GM23338 (cell line): ENCODE measurements around the gene COX10. TPM values are rescaled to one million over a fixed set of nuclear protein-coding genes. Genes with fewer than 3 reads are reported as not detected.

ENCODE experiments used
- ATAC-seq: fragments of 200-7000 bp; cut with Tn5 transposase; 3 replicates; pipeline ENCODE4 v1.9.1; 2020
- DNase-seq: peaks from one replicate; pipeline ENCODE4 v3.0.0-alpha.2; 2015; ENCODE audit warnings: low spot score
- H2AFZ ChIP-seq: fragments of 200-600 bp; sonication (generic); 2 replicates; pipeline ENCODE4 v1.8.0; 2016; ENCODE audit warnings: antibody characterized with exemption, mild to moderate bottlenecking, moderate library complexity
- H3F3A ChIP-seq: fragments of 200-600 bp; sonication (generic); replicated peaks from 2 replicates; pipeline ENCODE4 v1.8.0; 2017; ENCODE audit warnings: antibody characterized with exemption, mixed run types, low read depth
- H3K27ac ChIP-seq: fragments of 200-600 bp; sonication (generic); 2 replicates; pipeline ENCODE4 v1.6.1; 2016; ENCODE audit warnings: low read depth
- H3K27me3 ChIP-seq: fragments of 200-600 bp; sonication (generic); 2 replicates; pipeline ENCODE4 v1.8.0; 2016; ENCODE audit warnings: mild to moderate bottlenecking, mixed run types, moderate library complexity; ENCODE audit not compliant: insufficient read depth
- H3K36me3 ChIP-seq: fragments of 200-600 bp; sonication (generic); 2 replicates; pipeline ENCODE4 v1.8.0; 2016; ENCODE audit warnings: mild to moderate bottlenecking; ENCODE audit not compliant: insufficient read depth
- H3K4me1 ChIP-seq: fragments of 200-600 bp; sonication (generic); 2 replicates; pipeline ENCODE4 v1.8.0; 2016; ENCODE audit warnings: mild to moderate bottlenecking, moderate library complexity; ENCODE audit not compliant: insufficient read depth
- H3K4me2 ChIP-seq: fragments of 200-600 bp; sonication (generic); 2 replicates; pipeline ENCODE4 v1.7.1; 2017; ENCODE audit warnings: mixed run types
- H3K4me3 ChIP-seq: fragments of 200-600 bp; sonication (generic); 2 replicates; pipeline ENCODE4 v1.6.1; 2016; ENCODE audit warnings: mixed run types
- H3K79me2 ChIP-seq: fragments of 200-600 bp; sonication (generic); replicated peaks from 2 replicates; pipeline ENCODE4 v1.8.0; 2017; ENCODE audit warnings: mild to moderate bottlenecking; ENCODE audit not compliant: insufficient read depth
- H3K9me2 ChIP-seq: fragments of 200-600 bp; sonication (generic); 2 replicates; pipeline ENCODE4 v1.8.0; 2017; ENCODE audit not compliant: insufficient read depth
- H4K20me1 ChIP-seq: fragments of 200-600 bp; sonication (generic); replicated peaks from 2 replicates; pipeline ENCODE4 v1.8.0; 2017; ENCODE audit warnings: mild to moderate bottlenecking; ENCODE audit not compliant: insufficient read depth
- H3K27ac Mint-ChIP-seq: 2 replicates; pipeline ENCODE4 v1.8.0; 2020; ENCODE audit warnings: inconsistent platforms, mild to moderate bottlenecking, moderate library complexity, mixed read lengths
- H3K27me3 Mint-ChIP-seq: 3 replicates; pipeline ENCODE4 v1.8.0; 2022; ENCODE audit warnings: low read depth, mild to moderate bottlenecking, moderate library complexity, mixed read lengths, inconsistent platforms; ENCODE audit not compliant: insufficient read depth, poor library complexity
- H3K36me3 Mint-ChIP-seq: 3 replicates; pipeline ENCODE4 v1.8.0; 2021; ENCODE audit warnings: low read depth, mild to moderate bottlenecking, inconsistent platforms, moderate library complexity, mixed read lengths
- H3K4me1 Mint-ChIP-seq: 3 replicates; pipeline ENCODE4 v1.8.0; 2020; ENCODE audit warnings: mild to moderate bottlenecking, inconsistent platforms, mixed read lengths
- H3K4me3 Mint-ChIP-seq: 3 replicates; pipeline ENCODE4 v1.8.0; 2021; ENCODE audit warnings: moderate library complexity, mild to moderate bottlenecking, inconsistent platforms, mixed read lengths
- H3K9me3 Mint-ChIP-seq: 3 replicates; pipeline ENCODE4 v1.8.0; 2020; ENCODE audit warnings: moderate library complexity, mild to moderate bottlenecking, inconsistent platforms, mixed read lengths
- ETS1 ChIP-seq: IDR thresholded peaks from 2 replicates; pipeline ENCODE4 v1.6.1; 2016; ENCODE audit warnings: antibody characterized with exemption
- EZH2 ChIP-seq: fragments of 200-600 bp; sonication (generic); IDR thresholded peaks from one replicate; pipeline ENCODE4 v1.8.0; 2017; ENCODE audit warnings: antibody characterized with exemption, mild to moderate bottlenecking, low read depth; ENCODE audit not compliant: unreplicated experiment
- JUNB ChIP-seq: IDR thresholded peaks from one replicate; pipeline ENCODE4 v1.6.1; 2016; ENCODE audit warnings: antibody characterized with exemption; ENCODE audit not compliant: unreplicated experiment
- POLR2AphosphoS5 ChIP-seq: IDR thresholded peaks from 2 replicates; pipeline ENCODE4 v1.6.1; 2016; ENCODE audit warnings: antibody characterized with exemption, low read depth
- STAT1 ChIP-seq: IDR thresholded peaks from one replicate; pipeline ENCODE4 v1.6.1; 2016; ENCODE audit warnings: antibody characterized with exemption; ENCODE audit not compliant: unreplicated experiment
- ZNF331 ChIP-seq: fragments of 250-450 bp; sonication (Bioruptor Pico); IDR thresholded peaks from 2 replicates; pipeline ENCODE4 v1.5.0; 2020; ENCODE audit warnings: low read depth, mild to moderate bottlenecking, moderate library complexity
- ZNF462 ChIP-seq: fragments of 250-450 bp; sonication (Bioruptor Pico); IDR thresholded peaks from 2 replicates; pipeline ENCODE4 v1.5.0; 2020; ENCODE audit warnings: mild to moderate bottlenecking, moderate library complexity
- polyA plus RNA-seq: library from polyadenylated mRNA; unstranded; fragments of >200 nt; fragmentation: Nextera tagmentation; extraction: Ambion mirVana; gene quantifications from 2 replicates; pipeline ENCODE4 v1.2.1, GENCODE V29; 2016
- total RNA-seq: library from RNA; depleted of rRNA; stranded (reverse); fragments of >200 nt; shearing (Covaris generic); gene quantifications from 2 replicates; pipeline ENCODE4 v1.2.3, GENCODE V29; 2014
- TF ChIP-seq, protein P1 (sequence below), 2 experiments: fragments of 200-600 bp in 1 of 2; sonication (generic) in 1 of 2; conservative IDR thresholded peaks; 2 replicates each; pipeline versions ENCODE4 v1.5.1 to v1.6.1; 2016 to 2017; ENCODE audit warnings: antibody characterized with exemption in 2 of 2, low read depth in 2 of 2, mild to moderate bottlenecking in 2 of 2, moderate library complexity in 1 of 2
- TF ChIP-seq, protein P2 (sequence below): IDR thresholded peaks from one replicate; pipeline ENCODE4 v1.6.1; 2018; ENCODE audit warnings: antibody characterized with exemption; ENCODE audit not compliant: unreplicated experiment

The COX10 gene
- total and polyA plus RNA-seq, 2 experiments from 2014 or later, result 25.7 to 46.6 TPM

DNA sequence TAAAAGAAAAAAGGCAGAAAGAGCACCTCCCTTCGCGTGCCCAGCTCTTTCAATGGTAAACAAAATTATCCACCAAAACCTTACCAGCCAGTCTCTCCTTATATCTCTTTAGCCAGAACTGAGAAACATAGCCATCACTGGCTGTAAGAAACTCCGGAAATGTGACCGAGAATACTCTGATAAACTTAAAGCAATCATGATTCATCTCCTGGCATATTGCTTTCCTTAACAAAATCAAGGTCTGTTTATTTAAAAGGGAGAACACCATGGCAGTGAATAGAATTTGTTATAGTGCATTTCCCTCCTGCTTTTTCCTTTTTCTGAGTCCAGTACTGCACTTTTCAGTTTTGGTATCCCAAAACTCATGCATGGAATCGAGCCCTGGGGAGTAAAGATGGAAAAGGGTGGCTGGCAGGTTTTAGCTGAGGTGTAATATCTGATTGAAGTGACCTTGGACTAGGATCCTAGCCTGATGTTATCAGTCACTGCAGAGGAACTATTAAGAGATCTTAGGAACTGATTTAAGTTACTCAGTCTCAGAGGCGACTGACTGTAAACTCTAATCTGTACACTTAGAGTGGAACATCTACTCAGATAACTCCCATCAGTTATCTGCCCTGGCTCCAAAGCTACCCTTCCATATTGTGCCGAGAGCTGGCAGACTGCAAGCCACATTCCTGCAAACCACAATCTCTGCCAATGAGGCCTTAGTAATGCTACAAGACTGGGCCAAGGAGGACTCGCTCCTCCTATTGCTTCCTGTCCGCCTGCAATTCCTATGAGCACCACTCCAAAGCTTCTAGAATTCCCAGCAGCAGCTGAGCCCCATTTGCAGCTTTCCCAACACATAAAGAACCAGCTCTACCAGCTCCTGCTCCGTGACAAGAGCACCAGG, 7.4 kb upstream of the COX10 start (continued):
- TF ChIP-seq ETS1, result no peak
- TF ChIP-seq, protein P1, sequence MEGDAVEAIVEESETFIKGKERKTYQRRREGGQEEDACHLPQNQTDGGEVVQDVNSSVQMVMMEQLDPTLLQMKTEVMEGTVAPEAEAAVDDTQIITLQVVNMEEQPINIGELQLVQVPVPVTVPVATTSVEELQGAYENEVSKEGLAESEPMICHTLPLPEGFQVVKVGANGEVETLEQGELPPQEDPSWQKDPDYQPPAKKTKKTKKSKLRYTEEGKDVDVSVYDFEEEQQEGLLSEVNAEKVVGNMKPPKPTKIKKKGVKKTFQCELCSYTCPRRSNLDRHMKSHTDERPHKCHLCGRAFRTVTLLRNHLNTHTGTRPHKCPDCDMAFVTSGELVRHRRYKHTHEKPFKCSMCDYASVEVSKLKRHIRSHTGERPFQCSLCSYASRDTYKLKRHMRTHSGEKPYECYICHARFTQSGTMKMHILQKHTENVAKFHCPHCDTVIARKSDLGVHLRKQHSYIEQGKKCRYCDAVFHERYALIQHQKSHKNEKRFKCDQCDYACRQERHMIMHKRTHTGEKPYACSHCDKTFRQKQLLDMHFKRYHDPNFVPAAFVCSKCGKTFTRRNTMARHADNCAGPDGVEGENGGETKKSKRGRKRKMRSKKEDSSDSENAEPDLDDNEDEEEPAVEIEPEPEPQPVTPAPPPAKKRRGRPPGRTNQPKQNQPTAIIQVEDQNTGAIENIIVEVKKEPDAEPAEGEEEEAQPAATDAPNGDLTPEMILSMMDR (conservative IDR thresholded peaks at IDR 0.05; ENCODE audit: low read depth in 2 of 2), result no peak

DNA sequence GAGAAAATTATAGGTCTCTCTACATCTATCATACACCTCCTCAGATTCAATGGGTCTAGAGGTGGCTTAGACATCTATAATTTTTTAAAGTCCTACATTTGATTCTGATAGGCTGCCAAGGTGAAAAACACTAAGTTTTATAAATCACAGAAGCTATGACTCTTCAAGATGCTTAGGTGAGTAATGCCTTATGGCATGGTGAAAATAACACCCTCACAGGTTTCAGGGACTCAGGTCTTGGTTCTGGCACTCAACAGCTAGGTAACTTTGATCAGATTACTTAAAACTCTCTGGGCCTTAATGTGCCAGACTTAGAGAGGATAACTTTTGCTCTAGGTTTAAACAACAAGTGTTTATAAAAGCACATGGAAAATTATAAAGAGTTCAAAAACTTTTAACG, 2.0 kb upstream of the COX10 start:
- H2AFZ ChIP-seq, result no peak overlapping the region
- H3K4me1 Mint-ChIP-seq, result peaks cover 12% of the 10 kb centered on the region
- TF ChIP-seq STAT1 (no peak), JUNB (no peak), POLR2AphosphoS5 (no peak), ZNF331 (CRISPR knock-in tag) (no peak), ZNF462 (CRISPR knock-in tag) (no peak), ETS1 (no peak), EZH2 (no peak)
- TF ChIP-seq, protein P2, sequence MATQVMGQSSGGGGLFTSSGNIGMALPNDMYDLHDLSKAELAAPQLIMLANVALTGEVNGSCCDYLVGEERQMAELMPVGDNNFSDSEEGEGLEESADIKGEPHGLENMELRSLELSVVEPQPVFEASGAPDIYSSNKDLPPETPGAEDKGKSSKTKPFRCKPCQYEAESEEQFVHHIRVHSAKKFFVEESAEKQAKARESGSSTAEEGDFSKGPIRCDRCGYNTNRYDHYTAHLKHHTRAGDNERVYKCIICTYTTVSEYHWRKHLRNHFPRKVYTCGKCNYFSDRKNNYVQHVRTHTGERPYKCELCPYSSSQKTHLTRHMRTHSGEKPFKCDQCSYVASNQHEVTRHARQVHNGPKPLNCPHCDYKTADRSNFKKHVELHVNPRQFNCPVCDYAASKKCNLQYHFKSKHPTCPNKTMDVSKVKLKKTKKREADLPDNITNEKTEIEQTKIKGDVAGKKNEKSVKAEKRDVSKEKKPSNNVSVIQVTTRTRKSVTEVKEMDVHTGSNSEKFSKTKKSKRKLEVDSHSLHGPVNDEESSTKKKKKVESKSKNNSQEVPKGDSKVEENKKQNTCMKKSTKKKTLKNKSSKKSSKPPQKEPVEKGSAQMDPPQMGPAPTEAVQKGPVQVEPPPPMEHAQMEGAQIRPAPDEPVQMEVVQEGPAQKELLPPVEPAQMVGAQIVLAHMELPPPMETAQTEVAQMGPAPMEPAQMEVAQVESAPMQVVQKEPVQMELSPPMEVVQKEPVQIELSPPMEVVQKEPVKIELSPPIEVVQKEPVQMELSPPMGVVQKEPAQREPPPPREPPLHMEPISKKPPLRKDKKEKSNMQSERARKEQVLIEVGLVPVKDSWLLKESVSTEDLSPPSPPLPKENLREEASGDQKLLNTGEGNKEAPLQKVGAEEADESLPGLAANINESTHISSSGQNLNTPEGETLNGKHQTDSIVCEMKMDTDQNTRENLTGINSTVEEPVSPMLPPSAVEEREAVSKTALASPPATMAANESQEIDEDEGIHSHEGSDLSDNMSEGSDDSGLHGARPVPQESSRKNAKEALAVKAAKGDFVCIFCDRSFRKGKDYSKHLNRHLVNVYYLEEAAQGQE, result no peak

More for the DNA sequence above, 2.0 kb upstream of the COX10 start:
- Histone ChIP-seq H3F3A (no peaks in the 10 kb centered on the region), H3K36me3 (no peaks in the 10 kb centered on the region; the same call in 1 of the 2 replicates), H3K27me3 (no peaks in the 10 kb centered on the region), H4K20me1 (peaks cover 7% of the 10 kb centered on the region), H3K9me2 (no peaks in the 10 kb centered on the region), H3K27ac (no peak overlapping the region), H3K4me2 (no peak overlapping the region), H3K79me2 (peaks cover 50% of the 10 kb centered on the region), H3K4me3 (no peak overlapping the region), H3K4me1 (peaks cover 9% of the 10 kb centered on the region)
- DNase-seq (no peak), ATAC-seq (no peak)
- Mint-ChIP-seq H3K9me3 (peaks cover 11% of the 10 kb centered on the region), H3K27me3 (peaks cover 5% of the 10 kb centered on the region), H3K4me3 (no peak overlapping the region), H3K27ac (no peak overlapping the region), H3K36me3 (peaks cover 28% of the 10 kb centered on the region; the same call in 2 of the 3 replicates)
